ENCODE measurements around the gene KCTD8.

DNA sequence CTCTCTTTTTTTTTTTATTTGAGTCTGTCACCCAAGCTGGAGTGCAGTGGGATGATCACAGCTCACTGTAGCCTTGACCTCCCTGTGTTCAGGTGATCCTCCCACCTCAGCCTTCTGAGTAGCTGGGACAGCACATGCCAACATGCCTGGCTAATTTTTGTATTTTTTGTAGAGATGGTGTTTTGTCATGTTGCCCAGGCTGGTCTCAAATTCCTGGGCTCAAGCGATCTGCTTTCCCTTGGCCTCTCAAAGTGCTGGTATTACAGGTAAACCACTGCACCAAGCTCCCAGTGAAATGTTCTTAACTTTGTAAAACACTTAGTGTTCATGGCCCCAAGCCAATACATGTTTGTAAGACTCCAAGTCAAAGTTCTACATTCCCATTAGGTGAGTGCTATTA, 316.1 kb downstream of the KCTD8 start:
- TF ChIP-seq, protein P1, sequence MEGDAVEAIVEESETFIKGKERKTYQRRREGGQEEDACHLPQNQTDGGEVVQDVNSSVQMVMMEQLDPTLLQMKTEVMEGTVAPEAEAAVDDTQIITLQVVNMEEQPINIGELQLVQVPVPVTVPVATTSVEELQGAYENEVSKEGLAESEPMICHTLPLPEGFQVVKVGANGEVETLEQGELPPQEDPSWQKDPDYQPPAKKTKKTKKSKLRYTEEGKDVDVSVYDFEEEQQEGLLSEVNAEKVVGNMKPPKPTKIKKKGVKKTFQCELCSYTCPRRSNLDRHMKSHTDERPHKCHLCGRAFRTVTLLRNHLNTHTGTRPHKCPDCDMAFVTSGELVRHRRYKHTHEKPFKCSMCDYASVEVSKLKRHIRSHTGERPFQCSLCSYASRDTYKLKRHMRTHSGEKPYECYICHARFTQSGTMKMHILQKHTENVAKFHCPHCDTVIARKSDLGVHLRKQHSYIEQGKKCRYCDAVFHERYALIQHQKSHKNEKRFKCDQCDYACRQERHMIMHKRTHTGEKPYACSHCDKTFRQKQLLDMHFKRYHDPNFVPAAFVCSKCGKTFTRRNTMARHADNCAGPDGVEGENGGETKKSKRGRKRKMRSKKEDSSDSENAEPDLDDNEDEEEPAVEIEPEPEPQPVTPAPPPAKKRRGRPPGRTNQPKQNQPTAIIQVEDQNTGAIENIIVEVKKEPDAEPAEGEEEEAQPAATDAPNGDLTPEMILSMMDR (IDR thresholded peaks at IDR 0.05), result no peak
- TF ChIP-seq POLR2AphosphoS5 (IDR thresholded peaks at IDR 0.05; ENCODE audit: insufficient read depth in 1 of 2, low read depth in 1 of 2) (no peak), POLR2A (IDR thresholded peaks at IDR 0.05) (no peak)
